GM23338 (cell line): ENCODE results near the gene NELL2. TPM values are rescaled to one million over a fixed set of nuclear protein-coding genes. Genes with fewer than 3 reads are reported as not detected.

Experiments
- ATAC-seq: fragments of 200-7000 bp; cut with Tn5 transposase; 3 replicates; pipeline ENCODE4 v1.9.1; 2020
- DNase-seq: peaks from one replicate; pipeline ENCODE4 v3.0.0-alpha.2; 2015; ENCODE audit warnings: low spot score
- H2AFZ ChIP-seq: fragments of 200-600 bp; sonication (generic); 2 replicates; pipeline ENCODE4 v1.8.0; 2016; ENCODE audit warnings: antibody characterized with exemption, mild to moderate bottlenecking, moderate library complexity
- H3F3A ChIP-seq: fragments of 200-600 bp; sonication (generic); replicated peaks from 2 replicates; pipeline ENCODE4 v1.8.0; 2017; ENCODE audit warnings: antibody characterized with exemption, mixed run types, low read depth
- H3K27ac ChIP-seq: fragments of 200-600 bp; sonication (generic); 2 replicates; pipeline ENCODE4 v1.6.1; 2016; ENCODE audit warnings: low read depth
- H3K27me3 ChIP-seq: fragments of 200-600 bp; sonication (generic); 2 replicates; pipeline ENCODE4 v1.8.0; 2016; ENCODE audit warnings: mild to moderate bottlenecking, mixed run types, moderate library complexity; ENCODE audit not compliant: insufficient read depth
- H3K36me3 ChIP-seq: fragments of 200-600 bp; sonication (generic); 2 replicates; pipeline ENCODE4 v1.8.0; 2016; ENCODE audit warnings: mild to moderate bottlenecking; ENCODE audit not compliant: insufficient read depth
- H3K4me1 ChIP-seq: fragments of 200-600 bp; sonication (generic); 2 replicates; pipeline ENCODE4 v1.8.0; 2016; ENCODE audit warnings: mild to moderate bottlenecking, moderate library complexity; ENCODE audit not compliant: insufficient read depth
- H3K4me2 ChIP-seq: fragments of 200-600 bp; sonication (generic); 2 replicates; pipeline ENCODE4 v1.7.1; 2017; ENCODE audit warnings: mixed run types
- H3K4me3 ChIP-seq: fragments of 200-600 bp; sonication (generic); 2 replicates; pipeline ENCODE4 v1.6.1; 2016; ENCODE audit warnings: mixed run types
- H3K79me2 ChIP-seq: fragments of 200-600 bp; sonication (generic); replicated peaks from 2 replicates; pipeline ENCODE4 v1.8.0; 2017; ENCODE audit warnings: mild to moderate bottlenecking; ENCODE audit not compliant: insufficient read depth
- H3K9me2 ChIP-seq: fragments of 200-600 bp; sonication (generic); 2 replicates; pipeline ENCODE4 v1.8.0; 2017; ENCODE audit not compliant: insufficient read depth
- H4K20me1 ChIP-seq: fragments of 200-600 bp; sonication (generic); replicated peaks from 2 replicates; pipeline ENCODE4 v1.8.0; 2017; ENCODE audit warnings: mild to moderate bottlenecking; ENCODE audit not compliant: insufficient read depth
- H3K27ac Mint-ChIP-seq: 2 replicates; pipeline ENCODE4 v1.8.0; 2020; ENCODE audit warnings: inconsistent platforms, mild to moderate bottlenecking, moderate library complexity, mixed read lengths
- H3K27me3 Mint-ChIP-seq: 3 replicates; pipeline ENCODE4 v1.8.0; 2022; ENCODE audit warnings: low read depth, mild to moderate bottlenecking, moderate library complexity, mixed read lengths, inconsistent platforms; ENCODE audit not compliant: insufficient read depth, poor library complexity
- H3K36me3 Mint-ChIP-seq: 3 replicates; pipeline ENCODE4 v1.8.0; 2021; ENCODE audit warnings: low read depth, mild to moderate bottlenecking, inconsistent platforms, moderate library complexity, mixed read lengths
- H3K4me1 Mint-ChIP-seq: 3 replicates; pipeline ENCODE4 v1.8.0; 2020; ENCODE audit warnings: mild to moderate bottlenecking, inconsistent platforms, mixed read lengths
- H3K4me3 Mint-ChIP-seq: 3 replicates; pipeline ENCODE4 v1.8.0; 2021; ENCODE audit warnings: moderate library complexity, mild to moderate bottlenecking, inconsistent platforms, mixed read lengths
- H3K9me3 Mint-ChIP-seq: 3 replicates; pipeline ENCODE4 v1.8.0; 2020; ENCODE audit warnings: moderate library complexity, mild to moderate bottlenecking, inconsistent platforms, mixed read lengths
- CREB1 ChIP-seq: fragments of 250-450 bp; sonication (Bioruptor Pico); IDR thresholded peaks from 2 replicates; pipeline ENCODE4 v1.5.0; 2020; ENCODE audit warnings: low read depth, mild to moderate bottlenecking, moderate library complexity
- CTCF ChIP-seq, 2 experiments: fragments of 200-600 bp in 1 of 2; sonication (generic) in 1 of 2; conservative IDR thresholded peaks; 2 replicates each; pipeline versions ENCODE4 v1.5.1 to v1.6.1; 2016 to 2017; ENCODE audit warnings: antibody characterized with exemption in 2 of 2, low read depth in 2 of 2, mild to moderate bottlenecking in 2 of 2, moderate library complexity in 1 of 2
- ETS1 ChIP-seq: IDR thresholded peaks from 2 replicates; pipeline ENCODE4 v1.6.1; 2016; ENCODE audit warnings: antibody characterized with exemption
- EZH2 ChIP-seq: fragments of 200-600 bp; sonication (generic); IDR thresholded peaks from one replicate; pipeline ENCODE4 v1.8.0; 2017; ENCODE audit warnings: antibody characterized with exemption, mild to moderate bottlenecking, low read depth; ENCODE audit not compliant: unreplicated experiment
- EZH2phosphoT487 ChIP-seq: fragments of 200-600 bp; sonication (generic); IDR thresholded peaks from one replicate; pipeline ENCODE4 v1.8.1; 2018; ENCODE audit warnings: antibody characterized with exemption; ENCODE audit not compliant: unreplicated experiment
- JUNB ChIP-seq: IDR thresholded peaks from one replicate; pipeline ENCODE4 v1.6.1; 2016; ENCODE audit warnings: antibody characterized with exemption; ENCODE audit not compliant: unreplicated experiment
- NANOG ChIP-seq: IDR thresholded peaks from 2 replicates; pipeline ENCODE4 v1.6.1; 2016; ENCODE audit warnings: antibody characterized with exemption, borderline replicate concordance
- STAT1 ChIP-seq: IDR thresholded peaks from one replicate; pipeline ENCODE4 v1.6.1; 2016; ENCODE audit warnings: antibody characterized with exemption; ENCODE audit not compliant: unreplicated experiment
- ZNF114 ChIP-seq: fragments of 250-450 bp; sonication (Bioruptor Pico); IDR thresholded peaks from 2 replicates; pipeline ENCODE4 v1.5.0; 2020; ENCODE audit warnings: mild to moderate bottlenecking, moderate library complexity
- ZNF331 ChIP-seq: fragments of 250-450 bp; sonication (Bioruptor Pico); IDR thresholded peaks from 2 replicates; pipeline ENCODE4 v1.5.0; 2020; ENCODE audit warnings: low read depth, mild to moderate bottlenecking, moderate library complexity
- polyA plus RNA-seq: library from polyadenylated mRNA; unstranded; fragments of >200 nt; fragmentation: Nextera tagmentation; extraction: Ambion mirVana; gene quantifications from 2 replicates; pipeline ENCODE4 v1.2.1, GENCODE V29; 2016
- total RNA-seq: library from RNA; depleted of rRNA; stranded (reverse); fragments of >200 nt; shearing (Covaris generic); gene quantifications from 2 replicates; pipeline ENCODE4 v1.2.3, GENCODE V29; 2014
- TF ChIP-seq, protein P1 (sequence below): fragments of 250-450 bp; sonication (Bioruptor Pico); IDR thresholded peaks from 2 replicates; pipeline ENCODE4 v1.5.0; 2020; ENCODE audit warnings: mild to moderate bottlenecking, moderate library complexity

NELL2 gene
- total and polyA plus RNA-seq, 2 experiments from 2014 or later = 25.1 to 99.5 TPM

- TF ChIP-seq, protein P1, sequence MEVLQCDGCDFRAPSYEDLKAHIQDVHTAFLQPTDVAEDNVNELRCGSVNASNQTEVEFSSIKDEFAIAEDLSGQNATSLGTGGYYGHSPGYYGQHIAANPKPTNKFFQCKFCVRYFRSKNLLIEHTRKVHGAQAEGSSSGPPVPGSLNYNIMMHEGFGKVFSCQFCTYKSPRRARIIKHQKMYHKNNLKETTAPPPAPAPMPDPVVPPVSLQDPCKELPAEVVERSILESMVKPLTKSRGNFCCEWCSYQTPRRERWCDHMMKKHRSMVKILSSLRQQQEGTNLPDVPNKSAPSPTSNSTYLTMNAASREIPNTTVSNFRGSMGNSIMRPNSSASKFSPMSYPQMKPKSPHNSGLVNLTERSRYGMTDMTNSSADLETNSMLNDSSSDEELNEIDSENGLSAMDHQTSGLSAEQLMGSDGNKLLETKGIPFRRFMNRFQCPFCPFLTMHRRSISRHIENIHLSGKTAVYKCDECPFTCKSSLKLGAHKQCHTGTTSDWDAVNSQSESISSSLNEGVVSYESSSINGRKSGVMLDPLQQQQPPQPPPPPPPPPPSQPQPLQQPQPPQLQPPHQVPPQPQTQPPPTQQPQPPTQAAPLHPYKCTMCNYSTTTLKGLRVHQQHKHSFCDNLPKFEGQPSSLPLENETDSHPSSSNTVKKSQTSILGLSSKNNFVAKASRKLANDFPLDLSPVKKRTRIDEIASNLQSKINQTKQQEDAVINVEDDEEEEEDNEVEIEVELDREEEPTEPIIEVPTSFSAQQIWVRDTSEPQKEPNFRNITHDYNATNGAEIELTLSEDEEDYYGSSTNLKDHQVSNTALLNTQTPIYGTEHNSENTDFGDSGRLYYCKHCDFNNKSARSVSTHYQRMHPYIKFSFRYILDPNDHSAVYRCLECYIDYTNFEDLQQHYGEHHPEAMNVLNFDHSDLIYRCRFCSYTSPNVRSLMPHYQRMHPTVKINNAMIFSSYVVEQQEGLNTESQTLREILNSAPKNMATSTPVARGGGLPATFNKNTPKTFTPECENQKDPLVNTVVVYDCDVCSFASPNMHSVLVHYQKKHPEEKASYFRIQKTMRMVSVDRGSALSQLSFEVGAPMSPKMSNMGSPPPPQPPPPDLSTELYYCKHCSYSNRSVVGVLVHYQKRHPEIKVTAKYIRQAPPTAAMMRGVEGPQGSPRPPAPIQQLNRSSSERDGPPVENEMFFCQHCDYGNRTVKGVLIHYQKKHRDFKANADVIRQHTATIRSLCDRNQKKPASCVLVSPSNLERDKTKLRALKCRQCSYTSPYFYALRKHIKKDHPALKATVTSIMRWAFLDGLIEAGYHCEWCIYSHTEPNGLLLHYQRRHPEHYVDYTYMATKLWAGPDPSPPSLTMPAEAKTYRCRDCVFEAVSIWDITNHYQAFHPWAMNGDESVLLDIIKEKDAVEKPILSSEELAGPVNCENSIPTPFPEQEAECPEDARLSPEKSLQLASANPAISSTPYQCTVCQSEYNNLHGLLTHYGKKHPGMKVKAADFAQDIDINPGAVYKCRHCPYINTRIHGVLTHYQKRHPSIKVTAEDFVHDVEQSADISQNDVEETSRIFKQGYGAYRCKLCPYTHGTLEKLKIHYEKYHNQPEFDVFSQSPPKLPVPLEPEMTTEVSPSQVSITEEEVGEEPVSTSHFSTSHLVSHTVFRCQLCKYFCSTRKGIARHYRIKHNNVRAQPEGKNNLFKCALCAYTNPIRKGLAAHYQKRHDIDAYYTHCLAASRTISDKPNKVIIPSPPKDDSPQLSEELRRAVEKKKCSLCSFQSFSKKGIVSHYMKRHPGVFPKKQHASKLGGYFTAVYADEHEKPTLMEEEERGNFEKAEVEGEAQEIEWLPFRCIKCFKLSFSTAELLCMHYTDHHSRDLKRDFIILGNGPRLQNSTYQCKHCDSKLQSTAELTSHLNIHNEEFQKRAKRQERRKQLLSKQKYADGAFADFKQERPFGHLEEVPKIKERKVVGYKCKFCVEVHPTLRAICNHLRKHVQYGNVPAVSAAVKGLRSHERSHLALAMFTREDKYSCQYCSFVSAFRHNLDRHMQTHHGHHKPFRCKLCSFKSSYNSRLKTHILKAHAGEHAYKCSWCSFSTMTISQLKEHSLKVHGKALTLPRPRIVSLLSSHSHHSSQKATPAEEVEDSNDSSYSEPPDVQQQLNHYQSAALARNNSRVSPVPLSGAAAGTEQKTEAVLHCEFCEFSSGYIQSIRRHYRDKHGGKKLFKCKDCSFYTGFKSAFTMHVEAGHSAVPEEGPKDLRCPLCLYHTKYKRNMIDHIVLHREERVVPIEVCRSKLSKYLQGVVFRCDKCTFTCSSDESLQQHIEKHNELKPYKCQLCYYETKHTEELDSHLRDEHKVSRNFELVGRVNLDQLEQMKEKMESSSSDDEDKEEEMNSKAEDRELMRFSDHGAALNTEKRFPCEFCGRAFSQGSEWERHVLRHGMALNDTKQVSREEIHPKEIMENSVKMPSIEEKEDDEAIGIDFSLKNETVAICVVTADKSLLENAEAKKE (CRISPR knock-in tag) = no peak
- TF ChIP-seq ZNF331 (CRISPR knock-in tag) = no peak
- no peak for TF ChIP-seq JUNB
- TF ChIP-seq CREB1 (CRISPR knock-in tag) = no peak
- no peak for TF ChIP-seq EZH2phosphoT487
- no peak for TF ChIP-seq EZH2
- TF ChIP-seq STAT1 = no peak
- no peak for TF ChIP-seq NANOG
- no peak for TF ChIP-seq ZNF114 (CRISPR knock-in tag)
Observed at GRCh38 chr12:44649693-44650092, 226.4 kb downstream of the NELL2 start (continued).

GRCh38 chr12:44647917-44648690 lies 228.0 kb downstream of the NELL2 start:
- DNase-seq = peak; percentile 33
- Mint-ChIP-seq H3K4me1 (peaks cover 20% of the 10 kb centered on the region), H3K27ac (no peak overlapping the region), H3K36me3 (no peaks in the 10 kb centered on the region), H3K4me3 (no peak overlapping the region), H3K27me3 (no peaks in the 10 kb centered on the region), H3K9me3 (no peaks in the 10 kb centered on the region)
- peaks cover 14% of the 10 kb centered on the region for H3K4me1 ChIP-seq
- TF ChIP-seq JUNB = no peak
- TF ChIP-seq EZH2 = no peak
- TF ChIP-seq ETS1 = no peak
- no peak for TF ChIP-seq EZH2phosphoT487
- 0 out of 4 replicates have a peak, but pooled peaks of 1 of the 2 experiments have one; percentile 1 for TF ChIP-seq CTCF (conservative IDR thresholded peaks at IDR 0.05; ENCODE audit: low read depth in 2 of 2)
- H4K20me1 ChIP-seq = no peaks in the 10 kb centered on the region
- H3K4me2 ChIP-seq = peak overlapping the region; percentile 58; the same call in 1 of the 2 replicates
- no peak overlapping the region for H3K4me3 ChIP-seq
- peak; percentile 85 for ATAC-seq
- no peaks in the 10 kb centered on the region for H3K27me3 ChIP-seq
- no peaks in the 10 kb centered on the region for H3K79me2 ChIP-seq
- no peaks in the 10 kb centered on the region for H3K9me2 ChIP-seq
- no peaks in the 10 kb centered on the region for H3K36me3 ChIP-seq
- no peak overlapping the region for H2AFZ ChIP-seq
- no peaks in the 10 kb centered on the region for H3F3A ChIP-seq
- no peak overlapping the region; the same call in 1 of the 2 replicates for H3K27ac ChIP-seq
